NCI-H1105 treated with DMSO at 0.1 percent for 48 hours (cell line): ENCODE results near the gene ACTR5.

ENCODE experiments used
- DNase-seq: peaks from one replicate; lab custom pipeline; 2025; lab: John Stamatoyannopoulos, UW

The ACTR5 gene

DNA sequence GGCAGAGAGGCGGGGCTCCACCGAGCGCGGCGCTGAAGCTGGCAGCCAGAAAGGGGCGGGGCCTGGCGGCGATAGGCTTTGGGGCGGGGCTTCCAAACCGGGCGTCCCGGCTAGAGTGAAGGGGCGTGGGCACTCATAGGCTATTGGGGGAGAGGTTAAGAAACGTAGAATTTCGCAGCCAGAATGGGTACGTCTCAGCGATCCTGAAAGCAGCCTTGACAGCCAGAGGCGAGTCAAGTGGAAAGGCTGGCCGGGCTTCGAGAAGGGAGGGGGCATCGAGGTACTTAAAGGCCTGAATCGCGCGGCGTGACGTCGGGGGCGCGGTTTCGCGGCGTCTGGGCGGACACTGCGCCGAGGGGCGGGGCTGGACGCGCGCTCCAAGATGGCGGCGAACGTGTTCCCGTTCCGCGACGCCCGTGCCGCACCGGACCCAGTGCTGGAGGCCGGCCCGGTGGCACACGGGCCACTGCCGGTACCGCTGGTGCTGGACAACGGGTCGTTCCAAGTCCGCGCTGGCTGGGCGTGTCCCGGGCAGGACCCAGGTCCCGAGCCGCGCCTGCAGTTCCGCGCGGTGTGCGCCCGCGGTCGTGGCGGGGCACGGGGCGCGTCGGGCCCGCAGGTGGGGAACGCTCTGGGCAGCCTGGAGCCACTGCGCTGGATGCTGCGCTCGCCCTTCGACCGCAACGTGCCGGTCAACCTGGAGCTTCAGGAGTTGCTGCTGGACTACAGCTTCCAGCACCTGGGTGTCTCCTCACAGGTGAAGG, at the start of gene ACTR5:
TSS of gene ACTR5 (plus strand) at position 364 of the 764 bp plus-strand sequence. CDS start at position 383, 19 bp downstream.
- peak; percentile 91 for DNase-seq

DNA sequence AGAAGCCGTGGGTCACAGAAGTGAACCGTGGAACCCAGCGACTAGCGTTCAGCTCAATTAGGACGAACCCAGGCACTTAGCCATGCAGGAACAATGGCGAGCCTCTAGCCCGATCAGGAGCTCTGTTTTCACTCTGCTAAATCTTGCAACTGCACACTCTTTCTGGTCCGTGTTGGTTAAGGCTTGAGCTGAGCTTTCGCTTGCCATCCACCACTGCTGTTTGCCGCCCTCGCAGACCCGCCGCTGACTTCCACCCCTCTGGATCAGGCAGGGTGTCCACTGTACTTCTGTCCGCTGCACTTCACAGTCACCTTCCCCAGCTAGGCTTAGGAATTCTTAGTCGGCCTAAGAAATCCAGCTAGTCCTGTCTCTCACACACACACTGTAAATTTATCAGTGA, 49.7 kb upstream of the ACTR5 start:
- no peak for DNase-seq

DNA sequence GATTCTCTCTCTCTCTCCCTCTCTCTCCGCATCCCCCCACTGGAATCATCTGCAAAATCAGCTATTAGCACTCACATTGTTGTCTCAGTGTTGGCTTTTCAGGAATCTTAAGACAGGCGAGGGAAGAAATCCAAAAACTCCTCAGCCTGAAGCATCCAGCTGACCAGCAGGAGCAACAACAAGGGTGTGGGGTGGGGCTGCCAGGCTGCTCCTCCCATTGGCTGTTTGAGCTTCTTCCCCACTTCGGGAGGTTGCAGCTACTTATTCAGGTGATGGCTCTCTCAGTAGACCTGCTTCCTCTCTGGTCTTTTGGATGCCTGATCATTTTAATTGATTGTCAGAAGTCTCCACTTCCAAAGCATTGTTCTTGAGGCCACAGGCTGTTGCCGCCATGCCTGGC, 48.1 kb upstream of the ACTR5 start:
- no peak for DNase-seq

DNA sequence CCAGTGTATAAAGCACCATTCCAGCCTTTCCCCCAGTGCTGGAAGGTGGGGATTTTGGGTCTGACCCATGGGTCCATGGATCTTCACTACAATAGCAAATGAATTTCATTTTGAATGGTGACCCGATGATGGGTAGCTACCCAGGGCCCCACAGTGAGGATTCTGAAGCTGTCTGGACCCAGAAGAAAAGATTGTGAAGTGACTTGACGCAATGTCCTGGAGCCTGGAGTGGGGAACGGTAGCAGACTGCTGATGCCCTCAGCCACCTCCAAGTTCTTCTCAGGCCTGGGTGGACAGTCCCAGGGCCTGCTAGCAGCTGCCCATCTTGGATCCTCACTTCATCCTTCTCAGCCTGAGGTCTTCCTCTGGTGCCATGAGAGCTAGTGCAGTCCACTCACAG, 47.3 kb upstream of the ACTR5 start:
- no peak for DNase-seq

DNA sequence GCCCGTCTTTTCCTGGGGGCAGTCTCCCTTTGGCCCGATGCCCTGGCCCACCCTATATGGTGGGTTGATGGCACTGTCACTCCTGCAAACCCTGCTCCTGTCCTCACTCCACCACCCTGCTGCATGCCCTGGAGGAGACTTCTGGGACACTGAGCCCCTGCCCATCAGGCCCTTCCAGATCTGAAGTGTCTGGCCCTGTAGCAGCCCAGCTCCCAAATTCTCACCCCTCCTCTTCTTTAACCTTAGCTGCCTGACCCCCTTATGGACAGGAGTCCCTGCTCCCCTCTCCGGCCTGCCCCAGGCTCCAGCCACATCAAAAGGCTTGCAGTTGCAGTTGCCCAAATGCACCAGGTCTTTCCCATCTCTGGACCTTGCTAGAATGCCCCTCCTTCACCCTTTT, 44.7 kb upstream of the ACTR5 start:
- DNase-seq = no peak

DNA sequence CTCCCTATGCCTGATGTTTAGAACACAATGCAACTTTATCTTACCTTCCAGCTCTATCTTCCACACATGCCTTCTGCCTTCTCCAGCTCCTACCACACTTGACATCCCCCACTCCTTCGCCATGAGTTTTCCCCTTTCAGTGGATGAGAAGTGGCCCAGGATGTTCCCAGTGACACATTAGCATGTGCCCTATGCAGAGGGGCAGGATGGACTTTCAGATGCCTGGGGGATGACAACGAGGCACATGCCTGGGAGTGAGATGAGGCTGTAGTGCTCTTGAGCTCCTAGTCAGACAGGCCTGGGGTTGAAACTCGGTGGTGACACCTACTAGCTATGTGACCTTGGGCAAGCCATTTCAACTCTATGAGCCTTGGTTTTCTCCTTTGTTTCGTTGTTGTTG, 44.1 kb upstream of the ACTR5 start:
- DNase-seq = no peak

DNA sequence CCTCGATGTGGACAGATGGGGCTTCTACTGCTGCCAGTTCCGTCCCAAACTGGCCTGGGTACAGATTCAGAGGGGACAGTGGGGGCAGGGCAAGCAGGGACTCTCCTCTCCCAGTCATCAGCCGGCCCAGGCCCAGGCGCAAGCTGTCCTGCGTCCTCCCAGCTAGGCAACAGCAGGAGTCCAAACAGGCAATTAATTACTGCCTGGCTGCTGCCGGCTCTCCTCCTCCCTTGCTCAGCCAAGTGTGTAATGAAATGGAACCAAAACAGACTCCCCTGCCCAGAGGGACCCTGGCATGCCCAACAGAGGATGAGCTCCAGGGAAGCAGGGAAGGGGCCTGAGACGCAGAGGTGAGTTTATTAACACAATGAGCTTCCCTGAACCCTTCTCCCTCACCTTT, 41.8 kb upstream of the ACTR5 start:
- peak; percentile 18 for DNase-seq

DNA sequence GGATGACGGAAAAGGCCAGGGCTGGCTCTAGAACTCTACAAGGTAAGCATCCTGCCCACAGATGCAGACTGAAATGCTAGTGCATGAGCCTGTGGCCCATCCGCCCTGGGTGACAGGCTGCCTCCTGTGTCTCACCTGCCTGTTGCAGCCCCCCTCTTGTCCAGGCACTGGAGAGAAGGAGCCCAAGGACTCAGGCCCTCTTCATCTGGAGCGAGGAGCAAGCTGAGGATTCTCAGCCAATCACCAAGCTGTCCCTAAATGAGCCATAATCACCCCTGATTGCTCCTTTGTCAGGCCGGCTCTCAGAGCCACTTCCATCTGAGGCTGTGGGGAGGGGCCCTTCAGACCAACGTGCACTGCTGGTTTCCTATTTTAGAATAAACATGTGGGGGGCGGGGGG, 34.0 kb upstream of the ACTR5 start:
- DNase-seq = no peak

DNA sequence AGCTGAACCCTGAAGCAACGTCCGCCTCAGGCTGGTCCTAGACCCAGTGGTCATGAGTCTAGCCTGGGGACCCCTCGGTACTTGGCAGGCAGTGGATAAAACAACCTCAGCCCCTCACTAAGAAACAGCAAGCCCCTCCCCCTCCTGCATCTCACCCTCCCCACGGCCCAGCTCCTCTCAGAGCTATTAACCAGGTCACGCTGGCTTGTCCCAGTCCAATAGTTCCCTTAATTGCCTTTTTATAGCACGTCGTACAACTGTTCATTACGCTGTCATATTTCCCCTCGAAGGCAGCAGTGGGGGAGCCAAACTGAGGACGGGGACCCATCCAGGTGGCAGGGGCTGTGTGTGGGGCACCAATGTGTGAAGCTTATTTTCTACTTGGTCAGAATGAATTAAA, 32.6 kb upstream of the ACTR5 start:
- peak; percentile 3 for DNase-seq

DNA sequence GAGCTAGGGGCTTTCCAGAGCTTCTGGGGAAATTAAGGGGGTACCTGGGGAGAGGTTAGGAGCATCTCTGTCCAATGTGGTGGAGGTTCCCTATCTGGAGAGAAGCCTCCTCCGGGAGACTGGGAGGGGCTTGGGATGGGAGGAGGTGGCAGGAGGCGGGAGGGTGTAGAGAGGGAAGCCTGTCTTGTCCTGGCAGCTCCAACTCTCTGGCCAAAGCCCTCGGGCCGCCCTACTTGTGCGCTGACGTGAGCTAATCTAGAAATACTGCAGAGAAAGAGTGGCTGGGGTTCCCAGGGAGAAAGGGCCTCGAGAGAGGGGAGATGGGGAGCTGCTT, 25.6 kb upstream of the ACTR5 start:
- DNase-seq = no peak

DNA sequence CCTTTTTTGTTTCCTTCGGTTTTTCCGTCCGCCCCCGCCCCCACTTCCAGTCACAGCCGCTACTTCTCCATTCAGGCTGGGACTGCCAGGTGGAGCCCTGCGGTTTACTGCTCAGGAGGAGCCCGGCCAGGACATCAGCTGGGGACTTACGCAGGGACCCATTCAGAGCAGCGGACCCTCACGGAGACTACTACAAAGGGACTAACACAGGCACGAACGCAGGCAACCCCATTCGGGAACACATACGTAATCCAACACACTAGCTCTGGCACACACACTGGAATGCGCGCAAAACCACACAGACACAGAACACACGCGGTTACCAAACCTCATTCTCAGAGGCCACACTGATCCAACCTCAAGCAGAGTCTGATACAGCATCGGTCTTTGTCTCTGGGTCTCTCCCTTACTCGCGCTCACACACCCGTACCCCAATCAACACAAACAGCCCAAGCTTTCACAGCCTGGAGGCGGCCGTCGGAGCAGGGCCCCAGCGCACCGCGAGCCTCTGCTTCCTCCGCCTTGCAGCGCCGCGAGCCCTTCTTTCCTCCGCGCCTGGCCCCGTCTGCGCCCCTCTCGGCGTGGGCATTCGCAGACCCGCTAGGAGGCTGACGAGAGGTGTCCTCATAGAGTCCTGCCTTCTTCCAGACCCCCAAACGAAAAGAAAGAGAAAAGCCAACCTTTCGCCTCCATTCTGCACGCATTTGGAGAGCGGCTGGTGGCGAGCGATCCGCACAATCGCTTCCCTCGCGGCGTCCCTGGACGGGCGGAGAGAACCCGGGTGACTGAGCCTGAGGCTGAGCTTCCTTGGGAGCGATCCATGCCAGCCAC, 25.0 kb upstream of the ACTR5 start:
- DNase-seq = peak; percentile 34

DNA sequence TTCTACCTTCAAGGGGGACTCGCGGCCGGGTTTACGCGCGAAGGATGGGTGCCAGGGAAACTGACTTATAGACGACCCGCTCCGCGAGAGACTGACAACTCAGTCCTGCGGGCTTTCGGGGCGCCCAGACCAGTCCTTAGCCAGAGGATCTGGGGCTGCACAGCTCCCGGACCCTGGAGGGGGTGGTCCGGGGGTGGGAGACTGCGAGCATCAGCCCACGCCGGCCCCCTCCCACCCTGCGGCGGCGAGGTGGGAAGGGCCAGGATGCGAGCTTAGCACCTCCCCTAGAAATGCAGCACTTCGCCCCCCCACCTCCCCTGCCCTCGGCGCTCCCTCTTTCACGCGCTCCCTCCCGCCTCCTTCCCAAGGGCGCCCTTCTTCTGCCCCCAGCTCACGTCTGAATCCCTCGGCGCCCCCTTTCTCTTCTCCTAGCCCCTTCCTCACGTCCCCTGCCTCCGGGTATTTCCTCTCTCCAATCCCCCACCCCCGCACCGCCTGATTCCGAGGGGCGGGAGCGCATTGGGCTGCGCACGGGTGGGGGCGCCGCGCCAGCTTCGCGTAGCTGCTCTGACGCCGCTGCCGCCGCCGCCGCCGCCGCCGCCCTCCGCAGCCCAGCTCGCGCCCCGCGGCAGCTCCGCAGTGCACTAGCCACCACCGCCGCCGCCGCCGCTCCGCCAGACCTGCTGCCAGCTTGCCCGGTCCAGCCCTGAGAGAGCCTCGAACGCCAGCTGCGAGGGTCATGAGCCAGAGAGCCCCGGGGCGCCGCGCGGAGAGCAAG, 24.2 kb upstream of the ACTR5 start, which contains the start of gene SLC32A1:
TSS of gene SLC32A1 (plus strand) at position 639 of the 778 bp plus-strand sequence. CDS start 239 bp downstream, outside the sequence.
- DNase-seq = peak; percentile 34

DNA sequence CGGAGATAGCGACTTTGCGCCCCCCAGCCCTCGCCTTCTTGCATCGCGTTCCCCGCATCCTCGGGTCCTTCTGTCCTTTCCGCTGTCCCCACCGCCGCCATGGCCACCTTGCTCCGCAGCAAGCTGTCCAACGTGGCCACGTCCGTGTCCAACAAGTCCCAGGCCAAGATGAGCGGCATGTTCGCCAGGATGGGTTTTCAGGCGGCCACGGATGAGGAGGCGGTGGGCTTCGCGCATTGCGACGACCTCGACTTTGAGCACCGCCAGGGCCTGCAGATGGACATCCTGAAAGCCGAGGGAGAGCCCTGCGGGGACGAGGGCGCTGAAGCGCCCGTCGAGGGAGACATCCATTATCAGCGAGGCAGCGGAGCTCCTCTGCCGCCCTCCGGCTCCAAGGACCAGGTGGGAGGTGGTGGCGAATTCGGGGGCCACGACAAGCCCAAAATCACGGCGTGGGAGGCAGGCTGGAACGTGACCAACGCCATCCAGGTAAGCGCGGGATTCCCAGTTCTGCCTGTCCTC, 23.6 kb upstream of the ACTR5 start:
- DNase-seq = peak; percentile 26

DNA sequence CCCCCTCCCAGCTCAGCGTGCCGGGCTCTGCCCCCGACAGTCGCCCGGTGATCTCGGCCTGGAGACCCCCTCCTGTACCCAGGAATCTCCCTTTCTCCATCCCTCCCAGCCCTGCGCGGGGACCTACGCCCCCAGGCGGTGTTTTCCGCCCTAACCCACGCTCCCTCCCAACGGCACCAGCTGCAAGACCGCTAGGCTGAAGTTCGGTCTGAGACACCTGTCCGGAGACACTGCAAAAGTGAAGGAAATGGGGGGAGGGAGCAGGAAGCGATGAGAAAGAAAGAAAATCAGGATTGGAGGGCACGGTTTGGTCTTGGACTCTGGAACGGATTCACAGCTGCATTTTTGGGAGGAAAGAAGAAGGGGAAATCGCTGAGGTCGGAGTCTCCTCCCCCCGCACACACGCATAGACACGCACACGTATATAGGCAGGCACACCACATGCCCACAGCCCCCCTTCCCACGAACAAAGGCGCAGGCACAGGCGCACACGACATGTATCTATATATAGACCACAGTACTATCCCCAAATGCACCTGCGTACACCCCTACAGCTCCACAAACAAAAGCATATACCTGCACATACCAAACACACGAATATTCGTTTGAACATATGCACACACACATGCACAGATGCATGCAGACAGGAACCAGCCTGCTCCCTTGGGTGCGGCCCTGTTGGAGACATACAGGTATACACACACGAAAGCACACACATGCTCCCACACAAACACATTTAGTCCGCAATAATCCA, 22.9 kb upstream of the ACTR5 start:
- DNase-seq = peak; percentile 33

DNA sequence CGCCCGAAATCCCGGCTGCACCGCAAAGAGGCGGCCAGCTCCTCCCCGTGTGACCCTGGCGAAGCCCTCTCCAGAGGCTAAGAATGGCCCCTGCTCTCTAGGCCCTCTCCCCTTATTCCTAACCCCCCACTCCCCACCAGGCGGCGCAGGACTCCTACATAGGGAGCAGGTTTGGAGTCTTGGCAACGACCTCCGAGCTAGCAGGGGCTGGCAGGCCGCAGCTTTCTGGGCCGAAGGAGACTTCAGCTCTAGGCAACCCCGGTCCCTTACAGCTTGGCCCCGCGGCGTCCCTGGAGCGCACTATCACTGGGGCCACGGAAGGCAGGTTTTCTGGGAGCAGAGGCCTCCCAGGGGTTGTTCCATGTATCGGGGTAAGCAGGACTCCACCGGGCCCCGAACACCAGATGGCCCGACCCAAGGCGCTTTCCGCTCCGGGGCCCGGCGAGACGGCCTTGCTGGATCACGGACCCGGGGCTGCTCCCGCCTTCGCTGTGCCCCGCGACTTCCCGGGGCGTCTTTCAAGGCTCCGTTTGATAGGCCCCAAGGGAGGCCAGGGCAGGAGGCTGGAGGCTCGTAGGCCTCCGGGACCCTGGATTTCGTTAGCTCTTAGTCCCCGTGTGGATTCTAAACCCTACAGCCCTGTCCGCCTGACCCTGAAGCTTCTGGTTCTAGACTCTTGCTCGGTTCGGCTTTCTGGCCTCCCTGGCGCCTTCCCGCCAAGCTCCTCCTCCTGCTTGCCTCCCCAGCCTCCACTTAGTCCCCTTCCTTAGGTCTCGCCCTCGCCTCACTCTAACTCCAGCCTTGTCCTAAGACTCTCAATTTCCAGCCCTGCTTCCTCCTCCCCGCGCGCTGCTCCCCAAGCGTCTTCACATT, 22.1 kb upstream of the ACTR5 start:
- DNase-seq = no peak

DNA sequence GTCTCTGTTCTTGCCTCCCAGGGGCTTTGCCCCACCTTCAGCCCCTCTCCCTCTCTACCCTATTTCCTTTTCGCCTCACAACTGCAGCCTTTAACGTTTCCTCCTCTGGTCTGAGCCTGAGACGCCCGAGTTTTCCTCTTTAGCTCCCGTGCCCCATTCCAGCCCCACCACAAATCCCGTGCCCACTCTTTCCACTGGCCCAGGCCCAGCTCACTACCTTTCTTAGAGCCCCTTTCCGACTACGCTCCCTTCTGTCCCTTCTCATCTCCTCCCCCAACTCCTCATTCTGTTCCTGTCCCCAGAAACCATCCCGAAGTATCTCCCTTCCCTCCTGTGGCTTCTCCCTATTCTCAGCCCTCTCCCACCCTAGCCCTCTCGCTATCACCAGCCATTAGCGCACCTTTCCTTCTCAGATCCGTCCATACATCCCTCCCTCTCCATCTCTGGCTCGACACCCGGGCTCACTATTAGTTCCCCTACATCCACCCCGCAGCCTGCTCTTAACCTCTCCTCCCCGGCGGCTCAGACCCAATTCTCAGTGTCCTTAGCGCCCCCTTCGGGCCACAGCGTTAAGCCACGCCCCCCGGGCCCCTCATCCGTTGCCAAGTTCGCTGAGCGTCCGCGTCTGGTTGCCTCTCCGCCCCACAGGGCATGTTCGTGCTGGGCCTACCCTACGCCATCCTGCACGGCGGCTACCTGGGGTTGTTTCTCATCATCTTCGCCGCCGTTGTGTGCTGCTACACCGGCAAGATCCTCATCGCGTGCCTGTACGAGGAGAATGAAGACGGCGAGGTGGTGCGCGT, 21.3 kb upstream of the ACTR5 start:
- no peak for DNase-seq

DNA sequence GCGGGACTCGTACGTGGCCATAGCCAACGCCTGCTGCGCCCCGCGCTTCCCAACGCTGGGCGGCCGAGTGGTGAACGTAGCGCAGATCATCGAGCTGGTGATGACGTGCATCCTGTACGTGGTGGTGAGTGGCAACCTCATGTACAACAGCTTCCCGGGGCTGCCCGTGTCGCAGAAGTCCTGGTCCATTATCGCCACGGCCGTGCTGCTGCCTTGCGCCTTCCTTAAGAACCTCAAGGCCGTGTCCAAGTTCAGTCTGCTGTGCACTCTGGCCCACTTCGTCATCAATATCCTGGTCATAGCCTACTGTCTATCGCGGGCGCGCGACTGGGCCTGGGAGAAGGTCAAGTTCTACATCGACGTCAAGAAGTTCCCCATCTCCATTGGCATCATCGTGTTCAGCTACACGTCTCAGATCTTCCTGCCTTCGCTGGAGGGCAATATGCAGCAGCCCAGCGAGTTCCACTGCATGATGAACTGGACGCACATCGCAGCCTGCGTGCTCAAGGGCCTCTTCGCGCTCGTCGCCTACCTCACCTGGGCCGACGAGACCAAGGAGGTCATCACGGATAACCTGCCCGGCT, 20.6 kb upstream of the ACTR5 start:
- no peak for DNase-seq

DNA sequence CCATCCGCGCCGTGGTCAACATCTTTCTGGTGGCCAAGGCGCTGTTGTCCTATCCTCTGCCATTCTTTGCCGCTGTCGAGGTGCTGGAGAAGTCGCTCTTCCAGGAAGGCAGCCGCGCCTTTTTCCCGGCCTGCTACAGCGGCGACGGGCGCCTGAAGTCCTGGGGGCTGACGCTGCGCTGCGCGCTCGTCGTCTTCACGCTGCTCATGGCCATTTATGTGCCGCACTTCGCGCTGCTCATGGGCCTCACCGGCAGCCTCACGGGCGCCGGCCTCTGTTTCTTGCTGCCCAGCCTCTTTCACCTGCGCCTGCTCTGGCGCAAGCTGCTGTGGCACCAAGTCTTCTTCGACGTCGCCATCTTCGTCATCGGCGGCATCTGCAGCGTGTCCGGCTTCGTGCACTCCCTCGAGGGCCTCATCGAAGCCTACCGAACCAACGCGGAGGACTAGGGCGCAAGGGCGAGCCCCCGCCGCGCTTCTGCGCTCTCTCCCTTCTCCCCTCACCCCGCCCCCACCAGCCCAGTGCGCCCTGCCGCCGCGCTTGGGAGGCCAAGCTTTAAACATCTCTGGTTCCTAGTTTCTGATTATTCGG, 20.0 kb upstream of the ACTR5 start:
- no peak for DNase-seq
